GM12801 (cell line): Measurements from ENCODE around the gene PCYT1B.

ENCODE experiments used
- TF ChIP-seq, protein P1 (sequence below): IDR thresholded peaks from one replicate; pipeline ENCODE4 v1.5.1; 2011; ENCODE audit warnings: control low read depth; ENCODE audit not compliant: insufficient read length; ENCODE audit errors: extremely low read depth

The PCYT1B gene

GRCh38 chrX:24553011-24553410 lies 94.1 kb downstream of the PCYT1B start:
- TF ChIP-seq, protein P1, sequence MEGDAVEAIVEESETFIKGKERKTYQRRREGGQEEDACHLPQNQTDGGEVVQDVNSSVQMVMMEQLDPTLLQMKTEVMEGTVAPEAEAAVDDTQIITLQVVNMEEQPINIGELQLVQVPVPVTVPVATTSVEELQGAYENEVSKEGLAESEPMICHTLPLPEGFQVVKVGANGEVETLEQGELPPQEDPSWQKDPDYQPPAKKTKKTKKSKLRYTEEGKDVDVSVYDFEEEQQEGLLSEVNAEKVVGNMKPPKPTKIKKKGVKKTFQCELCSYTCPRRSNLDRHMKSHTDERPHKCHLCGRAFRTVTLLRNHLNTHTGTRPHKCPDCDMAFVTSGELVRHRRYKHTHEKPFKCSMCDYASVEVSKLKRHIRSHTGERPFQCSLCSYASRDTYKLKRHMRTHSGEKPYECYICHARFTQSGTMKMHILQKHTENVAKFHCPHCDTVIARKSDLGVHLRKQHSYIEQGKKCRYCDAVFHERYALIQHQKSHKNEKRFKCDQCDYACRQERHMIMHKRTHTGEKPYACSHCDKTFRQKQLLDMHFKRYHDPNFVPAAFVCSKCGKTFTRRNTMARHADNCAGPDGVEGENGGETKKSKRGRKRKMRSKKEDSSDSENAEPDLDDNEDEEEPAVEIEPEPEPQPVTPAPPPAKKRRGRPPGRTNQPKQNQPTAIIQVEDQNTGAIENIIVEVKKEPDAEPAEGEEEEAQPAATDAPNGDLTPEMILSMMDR, result no peak

- TF ChIP-seq, protein P1, result no peak
These were observed 97.0 kb downstream of the PCYT1B start for GRCh38 chrX:24550166-24550565.

DNA sequence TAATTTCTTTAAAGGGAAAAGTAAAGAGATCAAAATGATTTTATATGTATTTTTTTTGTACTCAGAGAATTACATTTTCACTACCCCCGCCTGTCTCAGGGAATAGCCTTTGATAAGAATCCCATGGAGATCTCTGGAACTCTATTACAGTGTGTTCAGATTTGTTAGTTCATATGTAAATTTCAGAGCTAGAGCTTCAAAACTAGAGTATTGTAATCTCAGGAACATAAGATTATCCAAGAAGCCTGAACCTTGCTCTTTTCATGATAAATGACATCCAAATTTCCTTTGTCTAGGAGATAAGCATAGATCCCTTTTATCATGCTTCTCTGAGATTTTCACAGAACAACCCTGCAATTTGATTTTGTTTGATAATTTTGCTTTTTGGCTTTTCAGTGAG lies 99.2 kb downstream of the PCYT1B start:
- TF ChIP-seq, protein P1, result no peak

GRCh38 chrX:24542756-24543155 lies 104.4 kb downstream of the PCYT1B start:
- TF ChIP-seq, protein P1, result no peak

DNA sequence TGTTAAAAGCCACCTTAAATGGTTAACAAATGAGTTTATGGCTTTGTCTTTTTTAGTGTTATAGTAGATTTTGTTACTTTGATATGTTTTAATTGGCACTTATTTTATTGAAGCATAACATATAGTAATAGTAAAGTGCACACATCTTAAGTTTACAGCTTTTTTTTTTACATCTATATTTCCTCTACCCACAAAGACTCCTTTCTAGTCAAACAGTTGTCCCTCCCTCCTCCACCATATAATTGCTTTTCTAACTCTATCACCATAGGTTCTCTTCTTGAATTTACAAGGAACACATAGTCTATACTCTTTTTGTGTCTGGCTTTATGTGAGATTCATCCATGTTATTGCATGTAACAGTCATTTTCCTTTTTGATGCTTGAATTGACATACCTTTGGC lies 110.6 kb downstream of the PCYT1B start:
- TF ChIP-seq, protein P1, result no peak

GRCh38 chrX:24528605-24529004 lies 118.5 kb downstream of the PCYT1B start:
- TF ChIP-seq, protein P1, result no peak

DNA sequence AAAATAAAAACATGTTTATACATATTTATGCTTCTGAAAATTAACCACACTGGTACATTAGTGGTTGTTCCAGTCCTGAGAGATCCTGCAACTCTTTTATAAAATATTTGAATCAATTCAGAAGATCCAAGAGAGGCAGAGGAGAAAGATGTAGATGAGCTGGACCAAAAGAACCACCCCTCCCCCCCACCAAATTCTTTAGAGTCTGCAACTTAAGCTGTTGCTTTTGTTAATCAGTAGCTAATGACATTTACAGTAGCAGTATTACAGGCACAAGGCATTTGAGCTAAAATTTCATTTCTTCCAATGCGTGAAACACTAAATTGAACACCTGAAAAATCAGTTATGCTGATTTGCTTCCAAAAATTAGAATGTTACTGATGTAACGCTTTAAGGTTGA lies 120.5 kb downstream of the PCYT1B start:
- TF ChIP-seq, protein P1, result no peak

GRCh38 chrX:24525455-24525854 lies 121.7 kb downstream of the PCYT1B start:
- TF ChIP-seq, protein P1, result no peak
